Measurements from ENCODE around the gene DDAH1. TPM values are rescaled to one million over a fixed set of nuclear protein-coding genes. Genes with fewer than 3 reads are reported as not detected.

Gene DDAH1
- total RNA-seq, 1 experiment from 2014 or later = 36.3 TPM

DNA sequence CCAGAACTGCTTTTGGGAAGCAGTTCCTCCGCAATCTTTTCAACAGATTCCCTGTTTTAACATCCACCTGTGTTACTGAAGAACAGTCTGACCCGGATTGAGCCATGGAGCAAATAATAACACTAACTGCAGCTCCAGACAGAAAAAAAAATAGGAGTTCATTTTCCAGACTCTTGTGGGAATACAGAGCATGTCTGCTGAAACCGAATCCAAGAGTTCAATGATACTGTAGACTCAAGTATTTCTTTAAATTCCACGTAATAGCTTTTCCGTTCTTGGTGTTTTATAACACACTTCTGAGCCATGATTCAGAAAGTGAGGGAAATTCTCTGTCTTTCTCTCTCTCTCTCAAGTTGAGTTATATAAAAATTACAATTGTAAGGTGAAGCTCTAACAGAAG is 60.6 kb downstream of the DDAH1 start:
- no peak overlapping the region for H2BK120ac ChIP-seq (ENCODE audit: low read depth, low read length, poor library complexity, severe bottlenecking)
- H2AK5ac ChIP-seq (ENCODE audit: insufficient read length, low read length) = no peak overlapping the region
- H3K27me3 ChIP-seq (ENCODE audit: insufficient read depth, low read length) = no peaks in the 10 kb centered on the region
- H3K4me2 ChIP-seq (ENCODE audit: insufficient read depth, insufficient read length, low read length) = no peak overlapping the region
- no peaks in the 10 kb centered on the region for H3K9me3 ChIP-seq (ENCODE audit: control insufficient read depth, low read depth, low read length)
- H3K56ac ChIP-seq (ENCODE audit: insufficient read length, low read depth, low read length) = no peak overlapping the region
- H2BK12ac ChIP-seq (ENCODE audit: insufficient read length, low read depth, low read length) = no peak overlapping the region
- no peak overlapping the region for H2BK15ac ChIP-seq (ENCODE audit: low read depth, low read length)
- H3K79me1 ChIP-seq (ENCODE audit: insufficient read depth, low read depth, low read length, poor library complexity, severe bottlenecking) = no peaks in the 10 kb centered on the region
- H2BK5ac ChIP-seq (ENCODE audit: insufficient read length, low read length) = no peak overlapping the region
- Mint-ChIP-seq H3K4me3 (no peak overlapping the region), H3K27me3 (ENCODE audit: low read depth) (no peaks in the 10 kb centered on the region), H3K4me1 (peaks cover 20 to 22% of the 10 kb centered on the region in 2 experiments), H3K36me3 (ENCODE audit: insufficient read depth in 1 of 3, low read depth in 3 of 3) (no peaks in the 10 kb centered on the region), H3K9me3 (no peaks in the 10 kb centered on the region), H3K27ac (peak overlapping the region in 1 of 3 experiments; percentile 56; a peak in 1 of 7 replicates)
- H3K9ac ChIP-seq (ENCODE audit: extremely low read depth, insufficient read length, low read length) = no peak overlapping the region
- H4K20me1 ChIP-seq (ENCODE audit: control insufficient read depth, insufficient read depth, insufficient read length) = no peaks in the 10 kb centered on the region
- WGBS (ENCODE audit: extremely low coverage, insufficient read length, low lambda C conversion rate) = no CpG with 5 or more reads among the region's 5 CpGs
- no peak overlapping the region for H3K27ac ChIP-seq (ENCODE audit: insufficient read length, low read depth, low read length)
- H4K91ac ChIP-seq (ENCODE audit: insufficient read length, low read depth, low read length) = no peak overlapping the region
- H3K79me2 ChIP-seq (ENCODE audit: insufficient read depth, low read length) = no peaks in the 10 kb centered on the region
- H3K4ac ChIP-seq (ENCODE audit: low read depth, low read length) = no peak overlapping the region
- no peaks in the 10 kb centered on the region for H3K23me2 ChIP-seq (ENCODE audit: insufficient read length, low read depth, low read length, poor library complexity, severe bottlenecking)
- no peak for TF ChIP-seq CTCF (conservative IDR thresholded peaks at IDR 0.05)
- H3T11ph ChIP-seq (ENCODE audit: low read length) = no peak overlapping the region
- H3K4me1 ChIP-seq (ENCODE audit: insufficient read depth, low read length) = no peaks in the 10 kb centered on the region
- no peak overlapping the region for H2AFZ ChIP-seq (ENCODE audit: low read length)
- DNase-seq = no peak
- H3K23ac ChIP-seq (ENCODE audit: insufficient read length, low read depth, low read length) = no peak overlapping the region
- H3K14ac ChIP-seq (ENCODE audit: insufficient read depth, low read length) = no peak overlapping the region
- no peak overlapping the region for H3K18ac ChIP-seq (ENCODE audit: insufficient read length, low read depth, low read length)
- H4K5ac ChIP-seq (ENCODE audit: insufficient read length, low read depth, low read length) = no peak overlapping the region
- no peak overlapping the region for H4K8ac ChIP-seq (replicated peaks; ENCODE audit: insufficient read length, low read depth, low read length)
- H2BK20ac ChIP-seq (ENCODE audit: low read depth, low read length, poor library complexity, severe bottlenecking) = no peak overlapping the region

Data from H9 (cell line).